NB4 (cell line): ENCODE results near the gene DHRS12.

ENCODE experiments used
- CTCF ChIP-seq: IDR thresholded peaks from one replicate; pipeline ENCODE4 v1.5.1; 2012; ENCODE audit warnings: low read depth, low read length
- MYC ChIP-seq: IDR thresholded peaks from 2 replicates; pipeline ENCODE4 v1.6.1; 2011; ENCODE audit warnings: low read depth, low read length
- POLR2A ChIP-seq: IDR thresholded peaks from 2 replicates; pipeline ENCODE4 v1.6.1; 2011; ENCODE audit warnings: mild to moderate bottlenecking; ENCODE audit not compliant: insufficient read length; ENCODE audit errors: extremely low read depth
- TF ChIP-seq, protein P1 (sequence below): IDR thresholded peaks from 2 replicates; pipeline ENCODE4 v1.6.1; 2011; ENCODE audit warnings: low read depth, low read length

GRCh38 chr13:51814071-51814470 lies 10.1 kb upstream of the DHRS12 start:
- TF ChIP-seq POLR2A (no peak), CTCF (no peak), MYC (no peak)
- TF ChIP-seq, protein P1, sequence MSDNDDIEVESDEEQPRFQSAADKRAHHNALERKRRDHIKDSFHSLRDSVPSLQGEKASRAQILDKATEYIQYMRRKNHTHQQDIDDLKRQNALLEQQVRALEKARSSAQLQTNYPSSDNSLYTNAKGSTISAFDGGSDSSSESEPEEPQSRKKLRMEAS, result no peak
